KMS-11 (cell line): ENCODE results near the gene CACNB1.

Experiments used
- H2AFZ ChIP-seq: fragments of 200-600 bp; sonication (generic); 2 replicates; pipeline ENCODE4 v1.6.1; 2016; ENCODE audit warnings: antibody characterized with exemption, mixed run types, low read depth
- H3K27ac ChIP-seq: fragments of 200-600 bp; sonication (generic); 2 replicates; pipeline ENCODE4 v1.6.1; 2016; ENCODE audit warnings: mild to moderate bottlenecking, mixed run types
- H3K27me3 ChIP-seq: fragments of 200-600 bp; sonication (generic); 2 replicates; pipeline ENCODE4 v1.6.1; 2017; ENCODE audit warnings: mild to moderate bottlenecking, low read depth, mixed run types, moderate library complexity; ENCODE audit not compliant: insufficient read depth
- H3K36me3 ChIP-seq: fragments of 200-600 bp; sonication (generic); 2 replicates; pipeline ENCODE4 v1.6.1; 2017; ENCODE audit warnings: mild to moderate bottlenecking, mixed run types; ENCODE audit not compliant: insufficient read depth
- H3K4me1 ChIP-seq: fragments of 200-600 bp; sonication (generic); 2 replicates; pipeline ENCODE4 v1.6.1; 2016; ENCODE audit warnings: mild to moderate bottlenecking, low read depth, mixed run types; ENCODE audit not compliant: poor library complexity, severe bottlenecking
- H3K4me2 ChIP-seq: fragments of 200-600 bp; sonication (generic); 2 replicates; pipeline ENCODE4 v1.7.0; 2016; ENCODE audit warnings: mild to moderate bottlenecking, mixed run types
- H3K4me3 ChIP-seq: fragments of 200-600 bp; sonication (generic); IDR thresholded peaks from 2 replicates; pipeline ENCODE4 v1.6.1; 2017; ENCODE audit warnings: low read depth, low read length, mixed read lengths; ENCODE audit not compliant: insufficient read depth
- H3K79me2 ChIP-seq: fragments of 200-600 bp; sonication (generic); 2 replicates; pipeline ENCODE4 v1.6.1; 2016; ENCODE audit warnings: low read depth, mixed run types; ENCODE audit not compliant: insufficient read depth
- H3K9ac ChIP-seq: fragments of 200-600 bp; sonication (generic); 2 replicates; pipeline ENCODE4 v1.6.1; 2016; ENCODE audit warnings: mild to moderate bottlenecking, mixed run types
- H4K20me1 ChIP-seq: fragments of 200-600 bp; sonication (generic); 2 replicates; pipeline ENCODE4 v1.6.1; 2016; ENCODE audit warnings: mild to moderate bottlenecking, mixed run types; ENCODE audit not compliant: insufficient read depth
- CTCF ChIP-seq: fragments of 200-600 bp; sonication (generic); conservative IDR thresholded peaks from 2 replicates; pipeline ENCODE4 v1.6.1; 2017; ENCODE audit warnings: low read depth, mild to moderate bottlenecking, antibody characterized with exemption, low read length, moderate library complexity, mixed read lengths

CACNB1 gene

GRCh38 chr17:39194089-39194984 lies 3.1 kb downstream of the CACNB1 start:
- H3K4me2 ChIP-seq: no peak overlapping the region
- H3K4me3 ChIP-seq: no peak overlapping the region
- no peaks in the 10 kb centered on the region for H3K27me3 ChIP-seq
- TF ChIP-seq CTCF: no peak
- H3K9ac ChIP-seq: no peak overlapping the region
- H4K20me1 ChIP-seq: no peaks in the 10 kb centered on the region
- peaks cover 29% of the 10 kb centered on the region for H3K4me1 ChIP-seq
- H3K36me3 ChIP-seq: no peaks in the 10 kb centered on the region
- H2AFZ ChIP-seq: no peak overlapping the region
- H3K27ac ChIP-seq: no peak overlapping the region
- H3K79me2 ChIP-seq: peaks cover 4% of the 10 kb centered on the region; the same call in 1 of the 2 replicates

DNA sequence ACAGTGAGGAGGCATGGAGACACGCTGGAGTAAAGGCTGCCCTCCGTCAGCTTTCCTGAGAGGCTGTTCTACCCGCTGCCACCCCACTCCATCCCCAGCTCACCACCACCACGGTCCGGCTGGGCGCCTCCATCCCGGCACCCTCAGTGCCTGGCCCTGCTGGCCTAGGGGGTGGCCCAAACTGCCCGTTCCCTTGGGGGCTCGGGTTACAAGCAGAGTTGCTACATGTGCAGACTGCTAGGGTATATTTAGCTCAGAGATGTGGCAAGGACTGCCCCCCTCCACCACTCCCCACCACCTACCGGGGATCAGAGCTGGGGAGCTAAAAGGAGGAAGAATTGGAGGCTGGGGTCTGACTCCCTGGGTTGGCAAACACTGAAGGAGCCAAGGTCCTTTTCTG lies 4.1 kb downstream of the CACNB1 start:
- Histone ChIP-seq H4K20me1 (no peaks in the 10 kb centered on the region), H3K36me3 (no peaks in the 10 kb centered on the region), H3K27ac (no peak overlapping the region)

DNA sequence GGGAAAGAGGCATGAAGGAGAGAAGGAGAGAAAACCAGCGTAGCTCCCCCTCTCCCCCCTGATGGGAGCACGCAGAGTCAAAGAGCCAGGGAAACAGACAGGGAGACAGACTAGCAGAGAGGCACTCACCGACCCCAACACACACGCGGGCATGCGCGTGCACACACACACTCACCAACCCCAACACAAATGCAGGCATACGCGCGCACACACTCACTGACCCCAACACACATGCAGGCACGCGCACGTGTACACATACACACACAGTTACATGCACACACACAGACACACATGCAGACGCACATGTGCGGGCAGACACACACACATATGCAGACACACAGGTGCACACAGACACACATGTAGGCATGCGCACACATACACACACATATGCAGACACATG lies 4.6 kb downstream of the CACNB1 start:
- Histone ChIP-seq H3K79me2 (peaks cover 4% of the 10 kb centered on the region; the same call in 1 of the 2 replicates), H3K36me3 (no peaks in the 10 kb centered on the region), H3K4me2 (no peak overlapping the region)

More for the DNA sequence above, 4.1 kb downstream of the CACNB1 start:
- Histone ChIP-seq H3K9ac (no peak overlapping the region), H3K4me1 (peaks cover 25% of the 10 kb centered on the region), H2AFZ (no peak overlapping the region), H3K4me2 (no peak overlapping the region), H3K4me3 (no peak overlapping the region), H3K27me3 (no peaks in the 10 kb centered on the region), H3K79me2 (peaks cover 4% of the 10 kb centered on the region; the same call in 1 of the 2 replicates)
- TF ChIP-seq CTCF: no peak

More for the DNA sequence above, 4.6 kb downstream of the CACNB1 start:
- Histone ChIP-seq H3K27ac (no peak overlapping the region), H4K20me1 (no peaks in the 10 kb centered on the region), H3K4me3 (no peak overlapping the region), H2AFZ (no peak overlapping the region), H3K4me1 (peaks cover 23% of the 10 kb centered on the region), H3K9ac (no peak overlapping the region), H3K27me3 (no peaks in the 10 kb centered on the region)
- TF ChIP-seq CTCF: no peak
